Measurements from ENCODE around the gene SH3YL1. TPM values are rescaled to one million over a fixed set of nuclear protein-coding genes. Genes with fewer than 3 reads are reported as not detected.

SH3YL1 gene
- polyA plus RNA-seq, 4 donors = 75.5 to 133 (median 107) TPM

GRCh38 chr2:258933-259332, 4.9 kb downstream of the SH3YL1 start:
- no peaks in the 10 kb centered on the region for H3K27me3 ChIP-seq (ENCODE audit: control insufficient read depth in 3 of 3, insufficient read depth in 3 of 3, low read length in 3 of 3)
- no peak overlapping the region for H3K4me3 ChIP-seq (ENCODE audit: low read depth in 1 of 3, low read length in 3 of 3)
- FAIRE-seq (no peak), DNase-seq (no peak)
- H3K4me1 ChIP-seq (ENCODE audit: control insufficient read depth in 3 of 3, insufficient read depth in 2 of 3, low read depth in 1 of 3, low read length in 2 of 3) = peaks cover 0 to 21% (median 4%) of the 10 kb centered on the region in 3 donors
- H3K36me3 ChIP-seq (ENCODE audit: control insufficient read depth in 3 of 3, insufficient read depth in 2 of 3, low read depth in 1 of 3, low read length in 3 of 3) = peaks cover 2 to 3% (median 3%) of the 10 kb centered on the region in 3 donors
- WGBS, 3 donors = 84 to 94% (median 89%) methylated on average over 3 of the region's 3 CpGs
- H3K27ac ChIP-seq (ENCODE audit: low read depth in 1 of 3, low read length in 2 of 3) = no peak overlapping the region
- H3K9me3 ChIP-seq (ENCODE audit: control insufficient read depth in 2 of 2, insufficient read depth in 1 of 2, low read depth in 1 of 2, low read length in 1 of 2) = no peaks in the 10 kb centered on the region

- Histone ChIP-seq H3K27ac (ENCODE audit: low read depth in 1 of 3, low read length in 2 of 3) (no peak overlapping the region), H3K4me1 (ENCODE audit: control insufficient read depth in 3 of 3, insufficient read depth in 2 of 3, low read depth in 1 of 3, low read length in 2 of 3) (peaks cover 0 to 18% (median 4%) of the 10 kb centered on the region in 3 donors), H3K36me3 (ENCODE audit: control insufficient read depth in 3 of 3, insufficient read depth in 2 of 3, low read depth in 1 of 3, low read length in 3 of 3) (peaks cover 2 to 3% (median 3%) of the 10 kb centered on the region in 3 donors), H3K27me3 (ENCODE audit: control insufficient read depth in 3 of 3, insufficient read depth in 3 of 3, low read length in 3 of 3) (no peaks in the 10 kb centered on the region), H3K9me3 (ENCODE audit: control insufficient read depth in 2 of 2, insufficient read depth in 1 of 2, low read depth in 1 of 2, low read length in 1 of 2) (no peaks in the 10 kb centered on the region), H3K4me3 (ENCODE audit: low read depth in 1 of 3, low read length in 3 of 3) (no peak overlapping the region)
- DNase-seq = no peak
- WGBS, 3 donors = 94 to 98% (median 97%) methylated on average over 2 of the region's 2 CpGs
- FAIRE-seq = no peak
These were observed 6.0 kb downstream of the SH3YL1 start for GRCh38 chr2:257842-258241.

- peaks cover 2 to 3% (median 3%) of the 10 kb centered on the region in 3 donors for H3K36me3 ChIP-seq (ENCODE audit: control insufficient read depth in 3 of 3, insufficient read depth in 2 of 3, low read depth in 1 of 3, low read length in 3 of 3)
- no peak overlapping the region for H3K27ac ChIP-seq (ENCODE audit: low read depth in 1 of 3, low read length in 2 of 3)
- FAIRE-seq (no peak), DNase-seq (no peak)
- H3K4me1 ChIP-seq (ENCODE audit: control insufficient read depth in 3 of 3, insufficient read depth in 2 of 3, low read depth in 1 of 3, low read length in 2 of 3) = peaks cover 0 to 16% (median 4%) of the 10 kb centered on the region in 3 donors
- H3K4me3 ChIP-seq (ENCODE audit: low read depth in 1 of 3, low read length in 3 of 3) = no peak overlapping the region
- no peaks in the 10 kb centered on the region for H3K9me3 ChIP-seq (ENCODE audit: control insufficient read depth in 2 of 2, insufficient read depth in 1 of 2, low read depth in 1 of 2, low read length in 1 of 2)
- 78 to 91% (median 82%) methylated on average over 3 of the region's 3 CpGs for WGBS, 3 donors
- H3K27me3 ChIP-seq (ENCODE audit: control insufficient read depth in 3 of 3, insufficient read depth in 3 of 3, low read length in 3 of 3) = no peaks in the 10 kb centered on the region
These were observed 6.4 kb downstream of the SH3YL1 start for GRCh38 chr2:257429-257828.

- Histone ChIP-seq H3K4me1 (ENCODE audit: control insufficient read depth in 3 of 3, insufficient read depth in 2 of 3, low read depth in 1 of 3, low read length in 2 of 3) (peaks cover 0 to 10% (median 4%) of the 10 kb centered on the region in 3 donors), H3K4me3 (ENCODE audit: low read depth in 1 of 3, low read length in 3 of 3) (no peak overlapping the region), H3K36me3 (ENCODE audit: control insufficient read depth in 3 of 3, insufficient read depth in 2 of 3, low read depth in 1 of 3, low read length in 3 of 3) (peaks cover 2 to 11% (median 6%) of the 10 kb centered on the region in 3 donors), H3K27ac (ENCODE audit: low read depth in 1 of 3, low read length in 2 of 3) (no peak overlapping the region), H3K27me3 (ENCODE audit: control insufficient read depth in 3 of 3, insufficient read depth in 3 of 3, low read length in 3 of 3) (no peaks in the 10 kb centered on the region), H3K9me3 (ENCODE audit: control insufficient read depth in 2 of 2, insufficient read depth in 1 of 2, low read depth in 1 of 2, low read length in 1 of 2) (no peaks in the 10 kb centered on the region)
- FAIRE-seq (no peak), DNase-seq (no peak)
- 64 to 81% (median 76%) methylated on average over 3 of the region's 3 CpGs for WGBS, 3 donors
These were observed 7.7 kb downstream of the SH3YL1 start for GRCh38 chr2:256094-256493.

GRCh38 chr2:255195-255594, 8.6 kb downstream of the SH3YL1 start:
- Histone ChIP-seq H3K9me3 (ENCODE audit: control insufficient read depth in 2 of 2, insufficient read depth in 1 of 2, low read depth in 1 of 2, low read length in 1 of 2) (no peaks in the 10 kb centered on the region), H3K4me3 (ENCODE audit: low read depth in 1 of 3, low read length in 3 of 3) (no peak overlapping the region), H3K4me1 (ENCODE audit: control insufficient read depth in 3 of 3, insufficient read depth in 2 of 3, low read depth in 1 of 3, low read length in 2 of 3) (peaks cover 0 to 3% (median 1%) of the 10 kb centered on the region in 3 donors), H3K36me3 (ENCODE audit: control insufficient read depth in 3 of 3, insufficient read depth in 2 of 3, low read depth in 1 of 3, low read length in 3 of 3) (peaks cover 2 to 11% (median 6%) of the 10 kb centered on the region in 3 donors), H3K27me3 (ENCODE audit: control insufficient read depth in 3 of 3, insufficient read depth in 3 of 3, low read length in 3 of 3) (no peaks in the 10 kb centered on the region), H3K27ac (ENCODE audit: low read depth in 1 of 3, low read length in 2 of 3) (no peak overlapping the region)
- FAIRE-seq (no peak), DNase-seq (no peak)
- WGBS, 3 donors = 91 to 100% (median 97%) methylated on average over 2 of the region's 2 CpGs

DNA sequence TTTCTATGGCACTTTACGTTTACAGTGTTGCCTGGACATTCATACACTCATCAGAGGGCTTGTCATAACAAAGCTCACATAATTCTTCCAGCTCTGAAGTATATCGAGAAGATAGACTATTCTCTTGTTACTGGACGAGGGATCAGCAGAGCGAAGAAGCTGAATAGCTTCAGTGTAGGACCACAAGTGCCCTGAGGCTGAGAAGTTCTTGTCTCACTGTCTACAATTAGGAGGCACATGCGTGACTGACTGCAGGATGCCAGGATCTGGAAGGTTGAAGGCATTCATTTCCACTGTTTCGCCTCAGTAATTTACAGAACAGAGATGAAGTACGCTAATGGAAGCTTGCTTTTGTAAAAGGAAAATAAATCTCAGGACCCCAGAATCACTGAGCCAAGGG, 9.6 kb downstream of the SH3YL1 start:
- no peaks in the 10 kb centered on the region for H3K9me3 ChIP-seq (ENCODE audit: control insufficient read depth in 2 of 2, insufficient read depth in 1 of 2, low read depth in 1 of 2, low read length in 1 of 2)
- peaks cover 2 to 16% (median 10%) of the 10 kb centered on the region in 3 donors for H3K36me3 ChIP-seq (ENCODE audit: control insufficient read depth in 3 of 3, insufficient read depth in 2 of 3, low read depth in 1 of 3, low read length in 3 of 3)
- FAIRE-seq (no peak), DNase-seq (no peak)
- WGBS, 3 donors = 84 to 92% (median 92%) methylated on average over 7 of the region's 7 CpGs
- H3K4me1 ChIP-seq (ENCODE audit: control insufficient read depth in 3 of 3, insufficient read depth in 2 of 3, low read depth in 1 of 3, low read length in 2 of 3) = no peaks in the 10 kb centered on the region
- H3K27ac ChIP-seq (ENCODE audit: low read depth in 1 of 3, low read length in 2 of 3) = no peak overlapping the region
- H3K27me3 ChIP-seq (ENCODE audit: control insufficient read depth in 3 of 3, insufficient read depth in 3 of 3, low read length in 3 of 3) = no peaks in the 10 kb centered on the region
- H3K4me3 ChIP-seq (ENCODE audit: low read depth in 1 of 3, low read length in 3 of 3) = no peak overlapping the region

GRCh38 chr2:253202-253638, 10.6 kb downstream of the SH3YL1 start:
- FAIRE-seq (no peak), DNase-seq (no peak)
- Histone ChIP-seq H3K4me3 (ENCODE audit: low read depth in 1 of 3, low read length in 3 of 3) (no peak overlapping the region), H3K27ac (ENCODE audit: low read depth in 1 of 3, low read length in 2 of 3) (no peak overlapping the region), H3K27me3 (ENCODE audit: control insufficient read depth in 3 of 3, insufficient read depth in 3 of 3, low read length in 3 of 3) (no peaks in the 10 kb centered on the region), H3K9me3 (ENCODE audit: control insufficient read depth in 2 of 2, insufficient read depth in 1 of 2, low read depth in 1 of 2, low read length in 1 of 2) (no peaks in the 10 kb centered on the region), H3K36me3 (ENCODE audit: control insufficient read depth in 3 of 3, insufficient read depth in 2 of 3, low read depth in 1 of 3, low read length in 3 of 3) (peaks cover 2 to 15% (median 7%) of the 10 kb centered on the region in 3 donors), H3K4me1 (ENCODE audit: control insufficient read depth in 3 of 3, insufficient read depth in 2 of 3, low read depth in 1 of 3, low read length in 2 of 3) (no peaks in the 10 kb centered on the region)
- 86 to 96% (median 92%) methylated on average over 8 of the region's 8 CpGs for WGBS, 3 donors

GRCh38 chr2:252001-252602, 11.7 kb downstream of the SH3YL1 start:
- DNase-seq = no peak
- Histone ChIP-seq H3K27ac (ENCODE audit: low read depth in 1 of 3, low read length in 2 of 3) (no peak overlapping the region), H3K27me3 (ENCODE audit: control insufficient read depth in 3 of 3, insufficient read depth in 3 of 3, low read length in 3 of 3) (no peaks in the 10 kb centered on the region), H3K4me1 (ENCODE audit: control insufficient read depth in 3 of 3, insufficient read depth in 2 of 3, low read depth in 1 of 3, low read length in 2 of 3) (no peaks in the 10 kb centered on the region), H3K36me3 (ENCODE audit: control insufficient read depth in 3 of 3, insufficient read depth in 2 of 3, low read depth in 1 of 3, low read length in 3 of 3) (peaks cover 2 to 15% (median 7%) of the 10 kb centered on the region in 3 donors), H3K4me3 (ENCODE audit: low read depth in 1 of 3, low read length in 3 of 3) (no peak overlapping the region), H3K9me3 (ENCODE audit: control insufficient read depth in 2 of 2, insufficient read depth in 1 of 2, low read depth in 1 of 2, low read length in 1 of 2) (no peaks in the 10 kb centered on the region)
- 85 to 97% (median 88%) methylated on average over 6 of the region's 6 CpGs for WGBS, 3 donors
- no peak for FAIRE-seq
